ENCODE data around the gene CDH8.

CDH8 gene

DNA sequence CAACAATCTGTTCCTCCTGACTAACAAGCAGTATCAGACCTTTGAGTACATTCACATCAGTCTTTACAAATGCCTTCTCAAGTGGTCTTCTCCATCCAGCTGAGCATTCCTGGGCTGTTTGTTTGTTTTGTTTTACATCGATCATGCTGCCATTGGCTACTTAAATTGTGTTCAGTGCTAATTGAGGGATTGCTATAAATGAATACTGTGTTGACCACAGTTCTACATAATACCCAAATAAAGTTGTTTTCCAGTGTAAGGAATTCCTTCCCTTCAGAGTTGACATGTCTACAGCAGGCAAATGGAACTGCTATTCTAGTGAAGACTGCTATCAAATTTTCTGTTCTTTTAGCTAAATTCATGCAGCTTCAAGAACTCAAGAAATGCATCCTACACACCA is 3.2 kb downstream of the CDH8 start:
- no peak for DNase-seq (ENCODE audit: low spot score)

DNA sequence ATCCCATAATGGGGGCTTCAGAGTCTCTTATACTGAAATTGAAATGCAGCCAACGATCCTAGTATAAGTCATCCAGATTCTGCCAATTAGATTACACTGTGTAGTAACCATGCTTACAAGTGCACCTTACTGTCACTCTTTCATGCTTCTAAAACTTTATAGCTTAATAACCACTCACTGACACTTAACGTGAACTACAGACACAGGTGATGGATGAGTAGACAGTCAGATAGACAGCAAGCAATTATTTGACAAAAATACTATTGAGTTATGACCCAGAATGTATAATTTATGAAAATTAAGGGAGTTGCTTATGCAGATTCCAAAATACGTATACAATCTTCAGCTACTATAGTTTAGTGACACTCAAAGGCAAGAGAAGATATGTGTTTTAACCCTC is 6.3 kb downstream of the CDH8 start:
- no peak for DNase-seq (ENCODE audit: low spot score)

DNA sequence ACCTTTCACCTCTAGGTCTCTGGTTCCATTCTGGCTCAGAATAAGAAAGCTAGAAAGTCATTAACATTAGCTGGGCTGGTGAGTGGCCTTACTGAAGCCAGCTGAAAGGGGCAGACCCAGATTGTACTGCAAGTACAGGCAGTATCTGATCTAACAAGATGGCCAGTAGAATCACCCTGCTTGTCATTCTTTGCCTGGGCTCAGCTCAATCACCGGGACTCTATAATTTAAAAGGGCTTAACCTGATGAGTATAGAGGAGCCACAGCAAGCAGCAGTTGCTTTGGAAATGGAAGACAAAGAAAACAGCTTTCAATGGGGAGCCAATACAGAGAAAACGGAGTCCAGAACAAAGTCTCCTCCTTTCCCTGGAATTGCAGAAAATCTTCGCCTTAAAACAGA is 13.6 kb downstream of the CDH8 start:
- DNase-seq (ENCODE audit: low spot score) = peak; percentile 48

DNA sequence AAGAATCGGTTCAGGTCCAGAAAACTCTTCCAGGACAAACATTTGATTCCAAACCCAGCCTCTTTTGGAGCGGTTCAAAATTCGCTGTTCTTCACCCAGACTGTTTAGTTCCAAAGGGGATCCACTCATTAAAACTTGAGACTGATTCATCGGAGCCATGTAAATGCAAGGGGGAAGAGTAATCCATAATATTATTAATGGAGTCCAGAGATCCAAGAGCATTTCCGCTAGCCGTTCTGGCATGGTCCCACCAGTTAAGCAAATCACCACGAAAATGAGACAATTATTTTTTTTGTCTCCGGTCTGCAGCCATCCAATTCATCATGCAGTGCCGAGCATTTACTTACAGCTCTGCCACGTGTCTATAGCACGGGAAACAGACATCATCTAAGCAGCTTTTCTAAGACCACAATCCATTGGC is 15.1 kb downstream of the CDH8 start:
- no peak for DNase-seq (ENCODE audit: low spot score)

DNA sequence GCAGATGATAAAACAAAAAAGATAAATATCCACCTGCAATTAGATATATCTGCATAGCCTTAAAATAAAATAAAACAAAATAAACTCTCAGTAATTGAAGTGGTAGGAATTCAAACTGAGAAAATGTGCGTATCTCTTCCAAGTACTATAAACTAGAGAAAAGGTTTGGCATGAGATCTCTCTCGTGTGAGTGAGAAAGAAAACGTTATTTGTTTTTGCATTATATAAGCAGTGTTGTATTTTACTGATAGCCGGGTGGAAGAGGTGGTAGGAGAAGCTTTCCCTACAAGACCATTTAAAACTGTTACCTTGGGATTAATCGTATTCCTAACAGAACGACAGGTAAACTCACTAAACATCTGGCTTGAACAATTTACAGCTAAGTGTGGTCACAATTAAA is 15.6 kb downstream of the CDH8 start:
- DNase-seq (ENCODE audit: low spot score) = no peak

DNA sequence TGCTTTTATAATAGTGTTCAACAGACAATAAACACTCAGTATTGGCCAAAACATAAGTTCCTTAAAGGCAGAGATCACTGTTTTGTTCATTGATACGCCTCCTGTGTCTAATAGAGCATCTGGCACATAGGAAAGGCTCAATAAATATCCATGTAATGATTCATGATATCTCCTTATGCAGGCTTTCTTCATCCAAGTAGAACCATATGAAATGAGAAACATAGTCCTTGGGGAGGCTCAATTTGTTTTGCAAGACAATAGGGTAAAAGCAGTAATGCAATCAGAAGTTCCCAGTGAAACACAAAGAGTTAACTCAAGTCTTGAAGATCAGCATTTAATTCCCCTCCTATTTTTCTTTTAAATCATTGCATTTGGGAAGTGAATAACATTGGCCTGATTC is 16.4 kb downstream of the CDH8 start:
- no peak for DNase-seq (ENCODE audit: low spot score)

DNA sequence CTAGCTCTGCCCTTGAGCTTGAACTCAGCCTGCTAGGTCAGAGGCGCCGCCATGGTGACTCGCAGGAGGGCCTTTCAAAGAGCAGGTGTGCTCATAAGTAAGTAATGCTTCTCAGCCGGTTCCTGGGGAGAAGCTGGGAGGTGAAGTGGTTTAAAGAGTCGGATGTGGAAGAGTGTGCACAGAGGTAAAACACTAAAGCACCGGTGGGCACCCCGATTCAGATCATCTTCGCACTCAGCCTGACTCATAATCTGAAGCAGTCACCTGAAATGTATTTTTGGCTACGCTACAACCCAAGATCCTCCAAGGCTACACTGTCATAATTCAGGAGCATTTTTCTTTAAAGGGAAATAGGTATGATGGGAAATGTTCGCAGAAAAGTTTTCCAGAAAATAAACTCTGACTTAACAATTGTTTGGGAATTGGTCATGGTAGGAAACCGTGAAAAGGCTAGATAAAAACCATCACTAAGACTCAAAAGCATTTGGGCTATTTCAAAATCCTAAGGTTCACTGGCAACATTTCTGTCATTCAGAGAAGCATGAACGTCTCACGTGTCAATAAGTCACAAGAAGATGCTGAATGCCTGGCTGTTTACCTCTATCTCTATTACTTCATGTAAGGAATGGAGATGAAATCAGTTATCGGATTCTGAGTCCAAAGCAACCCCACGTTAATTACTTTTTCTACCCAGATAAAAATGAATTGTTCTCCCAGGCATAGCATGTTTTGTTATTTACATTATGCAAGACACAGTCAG is 17.8 kb downstream of the CDH8 start:
- no peak for DNase-seq (ENCODE audit: low spot score)

DNA sequence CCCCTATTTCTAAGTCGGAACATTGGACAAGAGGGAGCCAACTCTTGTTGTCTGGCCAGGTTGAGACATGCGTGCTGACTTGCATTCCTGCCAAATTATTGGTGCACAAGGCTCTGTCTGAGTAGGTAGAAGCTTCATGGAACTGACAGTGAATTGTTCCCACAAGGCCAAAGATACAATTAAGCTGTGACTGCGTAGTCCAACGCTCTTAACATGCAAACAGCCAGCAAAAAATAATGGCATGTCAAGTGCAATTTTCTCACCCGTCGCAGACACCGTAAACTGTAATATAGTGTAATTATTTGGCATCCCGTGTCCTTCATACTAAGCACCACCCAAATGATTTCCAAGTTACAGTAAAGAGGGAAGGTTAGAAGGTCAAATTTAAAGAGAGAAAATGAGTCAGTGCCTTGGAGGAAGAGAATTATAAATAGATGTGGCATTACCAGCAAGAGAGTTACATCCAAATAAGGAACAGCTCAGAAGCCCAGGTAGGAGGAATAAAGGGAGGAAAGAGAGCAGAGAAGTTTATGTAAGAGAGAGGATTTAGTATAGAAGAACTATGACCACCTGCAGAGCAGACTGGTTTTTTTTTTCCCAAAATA is 21.8 kb downstream of the CDH8 start:
- DNase-seq (ENCODE audit: low spot score) = no peak

DNA sequence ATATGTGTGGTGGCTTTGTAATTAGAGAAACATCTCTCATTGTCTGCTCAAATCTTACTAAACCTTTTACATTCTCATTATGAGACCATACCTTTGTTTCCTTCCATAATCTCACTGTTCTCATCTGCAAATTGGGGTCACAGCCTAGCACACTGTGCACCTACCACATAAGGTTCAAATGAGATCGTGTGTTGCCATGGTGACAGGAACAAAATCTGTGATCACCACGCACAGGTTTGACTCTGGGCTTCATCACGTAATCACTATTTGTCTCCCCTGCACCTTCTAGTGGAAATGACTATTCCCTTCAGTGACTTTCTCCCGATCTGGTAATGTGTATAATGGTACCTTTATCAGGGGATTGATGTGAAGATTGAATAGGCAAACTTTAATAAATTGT is 26.1 kb downstream of the CDH8 start:
- no peak for DNase-seq (ENCODE audit: low spot score)

DNA sequence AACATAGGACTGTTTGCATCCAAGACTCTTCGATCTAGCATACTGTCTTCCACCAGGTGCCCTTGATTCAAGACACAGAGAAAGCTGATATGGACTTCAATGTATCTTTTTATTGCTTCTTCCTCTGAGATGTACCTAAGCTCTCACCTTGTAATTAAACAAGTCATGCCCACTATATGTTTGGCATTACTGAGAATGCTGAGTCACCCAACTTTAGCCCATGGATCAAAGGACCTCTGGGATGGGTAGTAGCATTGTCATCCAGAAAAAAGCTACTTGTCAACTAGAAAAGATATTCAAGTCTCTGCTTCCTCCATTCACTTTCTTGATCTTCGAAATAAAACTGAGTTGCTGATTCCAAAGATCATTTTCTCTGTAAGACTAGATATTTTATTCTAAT is 37.8 kb downstream of the CDH8 start:
- no peak for DNase-seq (ENCODE audit: low spot score)

DNA sequence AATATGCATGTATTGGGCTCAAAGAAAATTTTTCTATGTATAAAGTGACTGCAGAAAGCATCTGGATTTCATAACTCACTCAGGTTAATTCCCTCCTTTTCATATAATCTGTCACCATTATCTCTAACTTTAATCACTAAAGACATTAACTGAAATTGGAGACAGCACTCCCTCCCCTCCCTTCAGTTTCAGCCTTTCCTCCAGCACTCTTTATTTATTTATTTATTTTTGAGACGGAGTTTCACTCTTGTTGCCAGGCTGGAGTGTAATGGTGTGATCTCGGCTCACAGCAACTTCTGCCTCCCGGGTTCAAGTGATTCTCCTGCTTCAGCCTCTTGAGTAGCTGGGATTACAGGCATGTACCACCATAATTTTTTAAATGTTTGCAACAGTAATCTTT is 43.1 kb downstream of the CDH8 start:
- DNase-seq (ENCODE audit: low spot score) = no peak

DNA sequence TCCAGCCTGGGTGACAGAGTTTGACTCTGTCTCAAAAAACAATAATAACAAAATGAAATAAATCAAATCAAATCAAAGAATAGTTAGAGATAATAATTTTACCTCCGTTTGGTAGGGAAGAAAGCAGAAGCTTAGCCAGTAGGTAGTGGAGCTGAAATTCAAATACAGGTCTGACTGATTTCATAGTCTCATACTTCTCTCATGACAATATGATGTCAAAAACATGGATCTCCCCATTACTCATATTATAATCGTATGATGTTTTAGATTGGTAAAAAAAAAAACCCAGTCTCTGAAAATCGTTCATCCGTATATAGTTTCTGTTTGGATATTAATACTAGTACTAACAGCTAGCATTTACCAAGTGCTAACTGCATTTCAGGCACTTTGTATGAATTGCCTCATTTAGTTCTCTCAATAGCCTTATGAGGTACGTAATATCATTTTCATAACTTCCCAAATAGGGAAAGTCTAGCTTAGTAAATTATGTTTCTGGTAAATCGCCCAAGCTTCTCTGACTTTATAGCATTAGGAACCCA is 48.7 kb downstream of the CDH8 start:
- DNase-seq (ENCODE audit: low spot score) = no peak

DNA sequence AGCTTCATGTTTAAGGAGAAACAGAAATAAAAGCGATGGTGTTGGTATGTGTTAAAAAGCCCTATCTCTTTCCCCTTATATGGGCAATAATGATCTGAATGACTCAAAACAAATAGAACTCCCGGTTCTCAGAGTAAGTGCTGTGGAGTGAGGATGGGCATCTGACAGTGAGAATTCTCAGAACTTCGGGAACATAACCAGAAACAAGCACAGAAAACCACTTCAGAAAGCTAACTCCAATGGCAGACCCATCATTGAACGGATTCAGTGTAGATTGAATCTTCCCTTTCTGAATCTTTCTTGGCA is 67.2 kb downstream of the CDH8 start:
- DNase-seq (ENCODE audit: low spot score) = no peak

DNA sequence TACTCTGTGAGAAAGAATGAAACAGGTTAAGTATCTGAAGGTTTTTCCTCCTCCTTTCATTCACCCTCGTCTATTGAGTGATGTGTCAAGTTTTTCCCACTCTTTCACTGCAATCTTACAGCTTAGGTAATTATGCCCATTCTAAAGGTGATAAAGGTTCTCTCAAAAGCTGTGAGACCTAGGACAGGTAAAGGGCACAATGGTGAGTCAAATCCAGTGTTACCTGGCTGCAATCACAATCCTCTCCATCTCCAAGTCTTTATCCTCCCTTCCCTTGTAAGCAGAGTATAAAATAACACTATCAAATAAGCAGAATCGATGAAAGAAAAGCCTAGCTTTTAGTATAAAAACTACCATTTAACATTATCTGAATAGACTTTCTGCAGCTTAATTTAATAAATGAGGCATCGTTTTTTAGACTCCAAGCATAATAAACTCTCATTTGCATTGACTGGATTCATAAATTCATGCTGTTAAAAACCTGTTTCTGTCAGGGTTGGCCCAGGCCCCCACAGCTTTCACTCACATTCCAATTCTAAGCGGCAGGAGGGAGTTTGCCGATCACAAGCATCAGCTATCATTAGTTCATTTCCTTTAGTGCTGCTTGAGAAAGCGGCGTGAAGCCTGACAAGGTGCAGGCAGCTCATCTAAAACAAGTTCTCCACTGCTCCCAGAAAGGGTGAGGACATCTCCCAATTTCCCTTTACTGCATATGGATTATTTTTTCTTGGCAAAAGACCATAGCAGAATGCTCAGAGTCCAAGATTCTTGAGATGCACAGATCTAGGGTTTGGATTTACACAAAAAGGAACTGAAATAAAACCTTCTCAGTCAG is 67.8 kb downstream of the CDH8 start:
- no peak for DNase-seq (ENCODE audit: low spot score)

DNA sequence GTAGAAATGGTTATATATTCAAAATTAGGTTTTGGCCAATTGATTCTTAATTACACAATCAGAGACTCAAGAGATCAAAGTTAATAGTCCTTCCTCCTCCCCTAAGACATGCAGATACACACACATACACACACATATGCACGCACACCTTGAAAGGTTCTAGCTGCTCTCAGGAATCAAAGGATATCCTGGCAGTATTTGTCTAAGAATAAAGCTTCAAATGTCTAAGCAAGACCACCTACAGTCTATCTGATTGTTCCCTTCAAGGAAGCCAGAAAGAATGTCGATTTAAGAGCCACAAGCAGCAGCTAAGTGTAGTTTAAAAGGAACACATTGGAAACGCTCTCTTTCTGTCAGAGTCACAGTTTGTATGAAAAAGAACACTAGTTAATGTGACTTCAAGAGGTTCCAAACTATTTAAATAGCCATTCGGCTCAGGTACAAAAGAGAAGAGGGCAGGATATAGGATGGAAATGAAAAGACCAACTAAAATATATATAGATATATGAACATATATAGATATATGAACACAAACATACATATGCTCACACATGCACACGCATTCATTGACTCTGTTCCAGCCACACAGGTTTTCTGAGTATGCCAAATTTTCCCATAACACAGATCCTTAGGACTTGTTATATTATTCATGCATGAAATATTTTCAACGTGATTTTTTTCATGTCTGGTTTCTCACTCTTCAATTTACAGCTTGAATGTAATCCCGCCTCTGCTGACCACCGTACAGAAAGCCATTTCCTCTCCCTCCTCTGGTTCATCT is 79.0 kb downstream of the CDH8 start:
- DNase-seq (ENCODE audit: low spot score) = no peak

DNA sequence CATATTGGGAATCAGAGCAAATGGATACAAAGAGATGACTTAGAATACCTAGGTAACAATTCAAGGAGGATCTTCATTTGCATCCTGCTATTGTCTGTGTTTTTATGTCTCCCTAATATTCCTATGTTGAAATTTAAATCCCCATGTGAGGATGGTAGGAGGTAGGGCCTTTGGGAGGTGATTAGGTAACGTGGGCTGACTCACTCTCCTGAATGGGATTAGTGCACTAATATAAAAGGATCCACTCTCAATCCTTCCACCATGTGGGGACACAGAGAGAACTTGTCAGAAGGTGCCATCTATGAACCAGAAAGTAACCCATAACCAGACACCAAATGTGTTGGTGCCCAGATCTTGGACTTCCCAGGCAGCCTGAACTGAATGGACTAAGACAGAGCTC is 83.4 kb downstream of the CDH8 start:
- no peak for DNase-seq (ENCODE audit: low spot score)

DNA sequence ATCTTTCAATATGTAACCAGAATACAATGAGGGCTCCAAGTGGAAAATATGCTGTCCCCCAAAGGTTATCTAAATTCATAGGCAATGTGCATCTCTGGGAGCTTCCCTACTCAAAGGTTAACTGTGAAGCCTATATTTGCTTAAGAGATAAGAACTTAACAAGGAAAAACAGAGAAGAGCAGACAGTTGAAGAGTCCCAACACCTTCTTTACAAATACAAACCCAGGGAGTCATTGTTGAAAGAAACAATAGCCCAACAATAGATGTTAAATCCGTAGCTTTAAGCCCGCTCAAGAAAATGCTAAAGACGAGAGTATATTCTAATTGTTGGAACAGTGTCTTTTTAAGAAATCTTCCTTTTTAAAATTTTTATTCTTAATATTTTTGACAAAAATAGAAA is 87.8 kb downstream of the CDH8 start:
- DNase-seq (ENCODE audit: low spot score) = no peak

DNA sequence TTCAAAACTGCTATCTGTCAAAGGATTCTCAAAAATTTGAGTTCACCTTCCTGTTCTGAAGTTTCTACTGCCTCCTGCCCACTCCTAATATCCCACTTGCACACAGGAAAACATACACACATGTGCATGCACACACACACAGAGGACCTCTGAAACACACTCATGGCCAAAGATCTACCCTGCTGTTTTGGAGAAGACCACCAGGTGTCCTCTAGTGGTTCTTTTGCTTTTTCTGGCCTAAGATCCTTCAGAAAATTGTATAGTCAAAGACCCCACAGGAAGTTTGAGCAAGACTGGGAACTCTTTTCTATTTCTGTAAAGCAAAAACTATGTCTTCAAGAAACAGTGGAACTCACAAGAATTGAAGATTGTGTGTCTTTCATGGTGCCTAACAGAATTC is 90.2 kb downstream of the CDH8 start:
- DNase-seq (ENCODE audit: low spot score) = no peak

DNA sequence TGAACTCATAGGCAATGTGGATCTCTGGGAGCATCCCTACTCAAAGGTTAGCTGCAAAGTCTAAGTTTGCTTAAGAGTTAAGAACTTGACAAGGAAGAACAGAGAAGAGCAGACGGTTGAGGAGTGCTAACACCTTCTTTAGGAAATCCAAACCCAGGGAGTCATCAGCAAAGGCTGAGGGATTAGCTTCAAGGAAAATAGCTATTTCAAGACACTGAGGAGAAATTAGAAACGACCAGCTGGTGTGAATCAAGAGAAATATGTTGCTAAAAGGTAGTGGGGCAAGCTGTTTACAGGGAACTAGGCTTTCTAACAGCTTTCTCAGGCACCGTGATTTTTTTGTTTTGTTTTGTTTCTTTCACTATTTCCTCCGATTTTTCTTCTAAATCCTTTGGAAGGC is 90.7 kb downstream of the CDH8 start:
- no peak for DNase-seq (ENCODE audit: low spot score)

DNA sequence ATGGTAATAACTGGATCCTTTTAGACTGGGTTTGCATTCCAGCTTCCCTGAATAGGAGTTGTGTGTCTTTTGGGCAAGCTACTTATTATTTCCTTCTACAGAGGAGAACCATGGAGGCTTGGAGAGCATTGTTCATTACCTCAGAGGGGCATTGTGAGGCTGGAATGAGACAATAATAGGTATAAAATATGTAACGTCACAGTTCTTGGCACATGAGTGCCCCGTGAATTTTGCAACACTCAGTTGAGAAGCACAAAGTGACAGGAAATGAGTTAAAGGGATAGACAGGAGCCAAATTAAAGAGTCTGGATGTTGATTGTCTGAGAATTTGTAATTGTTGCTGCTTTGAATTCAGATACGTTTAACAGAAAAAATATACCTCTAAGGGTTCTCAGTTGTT is 92.2 kb downstream of the CDH8 start:
- no peak for DNase-seq (ENCODE audit: low spot score)

DNA sequence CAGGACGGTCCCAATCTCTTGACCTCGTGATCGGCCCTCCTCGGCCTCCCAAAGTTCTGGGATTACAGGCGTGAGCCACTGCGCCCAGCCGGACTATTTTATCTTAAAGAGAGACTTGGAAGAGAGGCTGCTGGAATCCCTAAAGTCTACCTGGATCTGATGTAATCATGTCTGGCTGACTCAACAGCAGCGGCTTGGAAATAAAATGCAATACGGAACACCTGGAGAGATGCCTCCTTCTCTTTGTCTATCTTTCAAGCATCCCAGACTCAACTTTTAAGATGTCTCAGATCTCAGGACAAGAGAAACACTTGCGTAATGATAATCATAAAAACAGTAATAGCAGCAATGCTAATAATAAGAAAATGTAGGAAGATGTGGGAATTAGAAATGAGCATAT is 95.6 kb downstream of the CDH8 start:
- no peak for DNase-seq (ENCODE audit: low spot score)

DNA sequence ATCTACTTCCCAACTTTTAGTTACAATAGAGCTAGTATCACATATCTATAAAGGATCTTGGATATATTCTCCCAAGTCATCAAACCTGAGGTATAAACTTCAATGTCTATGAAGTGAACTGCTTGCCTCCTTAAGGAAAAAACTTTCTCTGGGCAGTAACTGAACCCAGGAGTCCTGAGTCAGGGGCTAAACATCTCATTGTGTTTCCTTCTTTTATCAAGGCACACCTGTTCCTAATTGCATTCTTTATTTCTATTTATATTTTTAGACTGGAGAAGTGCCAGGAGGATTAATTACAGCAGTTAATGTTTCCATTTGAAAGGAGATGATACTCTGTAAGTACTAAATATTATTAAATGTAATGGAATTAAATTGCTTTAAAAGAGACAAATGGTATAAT is 98.6 kb downstream of the CDH8 start:
- no peak for DNase-seq (ENCODE audit: low spot score)
